Measurements from ENCODE around the gene HOXD3.

DNA sequence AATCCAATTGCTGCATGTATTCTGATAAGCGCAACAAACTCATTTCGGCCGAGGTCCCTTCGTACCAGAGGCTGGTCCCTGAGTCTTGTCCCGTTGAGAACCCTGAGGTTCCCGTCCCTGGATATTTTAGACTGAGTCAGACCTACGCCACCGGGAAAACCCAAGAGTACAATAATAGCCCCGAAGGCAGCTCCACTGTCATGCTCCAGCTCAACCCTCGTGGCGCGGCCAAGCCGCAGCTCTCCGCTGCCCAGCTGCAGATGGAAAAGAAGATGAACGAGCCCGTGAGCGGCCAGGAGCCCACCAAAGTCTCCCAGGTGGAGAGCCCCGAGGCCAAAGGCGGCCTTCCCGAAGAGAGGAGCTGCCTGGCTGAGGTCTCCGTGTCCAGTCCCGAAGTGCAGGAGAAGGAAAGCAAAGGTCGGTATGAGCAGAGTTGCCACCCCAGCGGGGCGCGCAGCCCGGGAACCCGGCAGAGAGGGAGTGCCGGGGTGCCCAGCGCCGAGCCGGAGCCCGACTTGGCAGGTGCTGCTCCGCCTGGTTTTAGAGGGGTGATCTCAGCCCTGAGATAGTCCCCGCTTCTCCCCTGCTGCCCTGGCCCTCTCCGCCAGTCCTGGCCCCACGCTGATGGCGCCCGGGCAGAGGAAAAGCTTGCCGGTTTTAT, 39.8 kb upstream of the HOXD3 start:
- no peak for TF ChIP-seq POLR2AphosphoS5 (IDR thresholded peaks at IDR 0.05)
- TF ChIP-seq, protein P1, sequence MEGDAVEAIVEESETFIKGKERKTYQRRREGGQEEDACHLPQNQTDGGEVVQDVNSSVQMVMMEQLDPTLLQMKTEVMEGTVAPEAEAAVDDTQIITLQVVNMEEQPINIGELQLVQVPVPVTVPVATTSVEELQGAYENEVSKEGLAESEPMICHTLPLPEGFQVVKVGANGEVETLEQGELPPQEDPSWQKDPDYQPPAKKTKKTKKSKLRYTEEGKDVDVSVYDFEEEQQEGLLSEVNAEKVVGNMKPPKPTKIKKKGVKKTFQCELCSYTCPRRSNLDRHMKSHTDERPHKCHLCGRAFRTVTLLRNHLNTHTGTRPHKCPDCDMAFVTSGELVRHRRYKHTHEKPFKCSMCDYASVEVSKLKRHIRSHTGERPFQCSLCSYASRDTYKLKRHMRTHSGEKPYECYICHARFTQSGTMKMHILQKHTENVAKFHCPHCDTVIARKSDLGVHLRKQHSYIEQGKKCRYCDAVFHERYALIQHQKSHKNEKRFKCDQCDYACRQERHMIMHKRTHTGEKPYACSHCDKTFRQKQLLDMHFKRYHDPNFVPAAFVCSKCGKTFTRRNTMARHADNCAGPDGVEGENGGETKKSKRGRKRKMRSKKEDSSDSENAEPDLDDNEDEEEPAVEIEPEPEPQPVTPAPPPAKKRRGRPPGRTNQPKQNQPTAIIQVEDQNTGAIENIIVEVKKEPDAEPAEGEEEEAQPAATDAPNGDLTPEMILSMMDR (IDR thresholded peaks at IDR 0.05) = no peak
